K562 (cell line): Measurements from ENCODE around the gene PCP2. TPM values are rescaled to one million over a fixed set of nuclear protein-coding genes. Genes with fewer than 3 reads are reported as not detected.

Source experiments
- ATAC-seq: fragments of 200-7000 bp; cut with Tn5 transposase; 3 replicates; pipeline ENCODE4 v1.9.1; 2020; ENCODE audit warnings: moderate library complexity
- BruUV-seq: library from RNA; stranded (reverse); fragments of 400-500 nt; replicated peaks from 2 replicates; lab custom pipeline; 2021; lab: Mats Ljungman, UMichigan
- CTCF ChIA-PET: fragments of 300-600 bp; formaldehyde crosslinking; extraction: SDS; loops from one replicate; lab custom pipeline; 2021; ENCODE audit warnings: low intra/inter-chr PET ratio; lab: Yijun Ruan, JAX
- POLR2A ChIA-PET: fragments of 300-600, 350-650 bp; sonication (Branson Sonifier 250); formaldehyde crosslinking; extraction: SDS; loops from one replicate; lab custom pipeline; 2021; ENCODE audit warnings: antibody characterized with exemption, inconsistent platforms; lab: Yijun Ruan, JAX
- DNase-seq, 4 experiments: peaks; one replicate each; pipeline versions ENCODE4 v3.0.0 to v3.0.0-alpha.2; 2011 to 2018; ENCODE audit warnings: low spot score in 3 of 4, mixed read lengths in 3 of 4; ENCODE audit errors: extremely low read depth in 1 of 4
- FAIRE-seq: peaks from 2 replicates; lab custom pipeline; 2011; peaks lifted over from hg19 to GRCh38; lab: Jason Lieb, UNC
- H2AFZ ChIP-seq: 2 replicates; pipeline ENCODE4 v1.6.0; 2011; ENCODE audit warnings: low read depth, low read length, control low read depth, inconsistent platforms
- H3K27ac ChIP-seq: fragments of 200-600 bp; 3 replicates; pipeline ENCODE4 v1.8.0; 2011; ENCODE audit warnings: low read depth, mild to moderate bottlenecking, control low read depth, inconsistent platforms, low read length, moderate library complexity, mixed read lengths; ENCODE audit errors: extremely low read depth
- H3K27me3 ChIP-seq, 2 experiments: fragments of 300-600 bp in 1 of 2; 2 replicates in 1 of 2; 3 replicates in 1 of 2; pipeline versions ENCODE4 v1.6.0 to v1.8.0; 2011; ENCODE audit warnings: inconsistent platforms in 2 of 2, low read length in 2 of 2, mild to moderate bottlenecking in 1 of 2, mixed read lengths in 1 of 2, moderate library complexity in 1 of 2; ENCODE audit not compliant: control insufficient read depth in 2 of 2, insufficient read depth in 2 of 2
- H3K36me3 ChIP-seq: fragments of 300-600 bp; 3 replicates; pipeline ENCODE4 v1.8.0; 2011; ENCODE audit warnings: mild to moderate bottlenecking, low read length, inconsistent platforms; ENCODE audit not compliant: control insufficient read depth, insufficient read depth
- H3K4me1 ChIP-seq, 2 experiments: fragments of 200-600 bp in 1 of 2; replicated peaks in 1 of 2; 2 replicates in 1 of 2; 3 replicates in 1 of 2; pipeline versions ENCODE4 v1.5.1 to v1.8.0; 2011; ENCODE audit warnings: inconsistent platforms in 2 of 2, low read length in 2 of 2, mild to moderate bottlenecking in 1 of 2, mixed read lengths in 1 of 2, moderate library complexity in 1 of 2; ENCODE audit not compliant: control insufficient read depth in 2 of 2, insufficient read depth in 2 of 2
- H3K4me2 ChIP-seq: 2 replicates; pipeline ENCODE4 v1.6.1; 2011; ENCODE audit warnings: low read length, control low read depth, inconsistent platforms, mixed read lengths; ENCODE audit not compliant: insufficient read depth
- H3K4me3 ChIP-seq: fragments of 200-600 bp; sonication (generic), shearing (Covaris generic); 2 replicates; pipeline ENCODE4 v1.5.1; 2016; ENCODE audit warnings: control low read depth, inconsistent platforms
- H3K79me2 ChIP-seq: fragments of 200-600 bp; 3 replicates; pipeline ENCODE4 v1.8.0; 2011; ENCODE audit warnings: low read length, inconsistent platforms; ENCODE audit not compliant: control insufficient read depth, insufficient read depth
- H3K9ac ChIP-seq, 2 experiments: 2 replicates each; pipeline versions ENCODE4 v1.6.0 to v1.6.1; 2011; ENCODE audit warnings: low read depth in 2 of 2, low read length in 2 of 2, control low read depth in 1 of 2, inconsistent platforms in 1 of 2, mild to moderate bottlenecking in 1 of 2, mixed read lengths in 1 of 2; ENCODE audit not compliant: insufficient read depth in 1 of 2
- H3K9me1 ChIP-seq: one replicate; pipeline ENCODE4 v1.6.0; 2011; ENCODE audit warnings: inconsistent platforms, mild to moderate bottlenecking, low read length, moderate library complexity; ENCODE audit not compliant: control insufficient read depth, insufficient read depth
- H3K9me3 ChIP-seq: replicated peaks from 2 replicates; pipeline ENCODE4 v1.5.1; 2011; ENCODE audit warnings: low read depth, low read length, inconsistent platforms; ENCODE audit not compliant: control insufficient read depth, insufficient read depth
- H4K20me1 ChIP-seq: replicated peaks from 2 replicates; pipeline ENCODE4 v1.6.1; 2011; ENCODE audit warnings: low read length, inconsistent platforms, mixed read lengths; ENCODE audit not compliant: control insufficient read depth, insufficient read depth
- CHD1 ChIP-seq: fragments of 200-600 bp; sonication (generic); IDR thresholded peaks from one replicate; pipeline ENCODE4 v1.6.1; 2012; ENCODE audit warnings: mild to moderate bottlenecking, moderate library complexity, low read length, inconsistent platforms
- KDM4B ChIP-seq, 2 experiments: fragments of 450-650 bp in 1 of 2; sonication (generic) in 1 of 2; IDR thresholded peaks; 2 replicates each; pipeline ENCODE4 v1.6.1; 2016 to 2017; ENCODE audit warnings: borderline replicate concordance in 2 of 2, antibody characterized with exemption in 1 of 2, low read depth in 1 of 2, mild to moderate bottlenecking in 1 of 2
- TEAD1 ChIP-seq, 2 experiments: fragments of 450-650 bp in 1 of 2; sonication (generic) in 1 of 2; formaldehyde crosslinking; IDR thresholded peaks; 2 replicates each; pipeline versions ENCODE4 v1.4.0 to v1.8.0; 2020 to 2022; ENCODE audit warnings: mild to moderate bottlenecking in 2 of 2, missing genetic modification reagents in 1 of 2
- WGBS: fragments of 100-300 bp; shearing (Covaris generic); methylation state at CpG from one replicate; pipeline ENCODE4 v1.1.6; 2016; ENCODE audit warnings: low coverage, mixed read lengths; ENCODE audit not compliant: insufficient coverage; ENCODE audit errors: missing lambda C conversion rate; 5-methylcytosine and 5-hydroxymethylcytosine counted together
- in situ Hi-C: fragments of 300-500 bp; cut with MboI; formaldehyde crosslinking; loops from 4 replicates; pipeline ENCODE4 v1.15.0; 2018; ENCODE audit warnings: inconsistent platforms, mixed read lengths
- intact Hi-C: fragments of 100-400 bp; cut with micrococcal nuclease; formaldehyde crosslinking; loops from 2 replicates; pipeline ENCODE4 v1.14.2; 2022
- polyA plus RNA-seq, 8 experiments: library from polyadenylated mRNA; depleted of rRNA in 4 of 8; stranded (reverse) in 5 of 8; unstranded in 3 of 8; fragments of >200 nt; fragmentation: Nextera tagmentation in 2 of 8; fragmentation: Illumina TruSeq in 1 of 8; extraction: Ambion mirVana in 2 of 8; extraction: Trizol in 1 of 8; gene quantifications; 2 replicates each; pipeline versions ENCODE4 v1.2.1 to v1.2.3, GENCODE V29; 2011 to 2014; ENCODE audit warnings: inconsistent platforms in 1 of 8, missing spikeins in 1 of 8
- total RNA-seq, 7 experiments: library from RNA; depleted of rRNA in 6 of 7; stranded (reverse); fragments of >200 nt in 6 of 7; fragmentation: Illumina TruSeq in 2 of 7; extraction: Trizol in 2 of 7; gene quantifications; 2 replicates each; pipeline versions ENCODE4 v1.2.1 to v1.2.3, GENCODE V29; 2011 to 2021; ENCODE audit warnings: low replicate concordance in 1 of 7
- TF ChIP-seq, protein P1 (sequence below): sonication (generic); formaldehyde crosslinking; IDR thresholded peaks from 2 replicates; pipeline ENCODE4 v1.8.0; 2022; ENCODE audit warnings: mild to moderate bottlenecking, missing genetic modification reagents
- TF ChIP-seq, protein P2 (sequence below): sonication (generic); formaldehyde crosslinking; IDR thresholded peaks from 2 replicates; pipeline ENCODE4 v1.8.0; 2023; ENCODE audit warnings: mild to moderate bottlenecking, missing genetic modification reagents

PCP2 gene
- total and polyA plus RNA-seq, 9 of the 15 experiments (the other 6 are each of a cell fraction or from before 2014, with no cell fraction given), result 0.17 to 1.3 (median 0.49) TPM; not detected in 3

DNA sequence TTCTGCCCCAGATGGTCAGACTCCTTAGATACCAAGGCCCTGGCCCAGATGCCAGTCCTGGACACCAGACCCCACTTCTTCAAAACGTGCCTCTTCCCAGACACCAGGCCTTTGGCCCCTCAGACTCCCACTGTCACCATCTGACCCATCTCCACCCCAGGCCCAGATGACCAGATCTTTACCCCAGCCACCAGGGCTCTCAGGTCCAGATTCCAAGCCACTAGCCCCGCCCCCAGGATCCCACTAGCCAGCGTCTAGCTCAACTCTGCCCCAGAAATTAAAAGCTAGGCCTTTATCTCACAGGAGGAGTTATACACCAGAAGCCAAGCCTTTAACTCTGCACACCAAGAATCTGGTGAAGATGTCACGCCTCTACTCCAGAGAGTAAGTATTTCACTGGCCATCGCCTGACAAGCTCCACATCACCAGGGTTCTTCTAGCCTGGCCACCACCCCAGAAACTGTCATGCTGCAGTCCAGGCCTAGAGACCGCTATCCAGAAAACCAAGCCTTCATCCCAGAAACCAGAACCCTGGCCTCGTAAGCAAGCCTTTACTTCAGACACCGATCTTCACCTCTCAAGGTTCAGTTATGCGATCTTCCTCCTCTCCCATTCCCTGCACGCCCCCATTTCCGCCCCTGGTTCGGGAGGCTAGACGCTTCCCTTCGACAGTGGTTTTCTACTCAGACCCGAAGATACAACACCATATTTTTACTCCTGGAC lies 4.8 kb downstream of the PCP2 start:
- no peak for TF ChIP-seq KDM4B (IDR thresholded peaks at IDR 0.05; ENCODE audit: borderline replicate concordance in 2 of 2, low read depth in 1 of 2)
- peak; percentile 33 for TF ChIP-seq CHD1
- TF ChIP-seq, protein P1, sequence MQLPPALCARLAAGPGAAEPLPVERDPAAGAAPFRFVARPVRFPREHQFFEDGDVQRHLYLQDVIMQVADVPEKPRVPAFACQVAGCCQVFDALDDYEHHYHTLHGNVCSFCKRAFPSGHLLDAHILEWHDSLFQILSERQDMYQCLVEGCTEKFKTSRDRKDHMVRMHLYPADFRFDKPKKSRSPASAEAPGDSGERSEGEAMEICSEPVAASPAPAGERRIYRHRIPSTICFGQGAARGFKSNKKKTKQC (CRISPR knock-in tag), result peak; percentile 32; the same call in 1 of the 2 replicates
- TF ChIP-seq TEAD1 (CRISPR knock-in tag; IDR thresholded peaks at IDR 0.05), result 0 out of 4 replicates have a peak, but pooled peaks of 1 of the 2 experiments have one; percentile 26
- TF ChIP-seq, protein P2, sequence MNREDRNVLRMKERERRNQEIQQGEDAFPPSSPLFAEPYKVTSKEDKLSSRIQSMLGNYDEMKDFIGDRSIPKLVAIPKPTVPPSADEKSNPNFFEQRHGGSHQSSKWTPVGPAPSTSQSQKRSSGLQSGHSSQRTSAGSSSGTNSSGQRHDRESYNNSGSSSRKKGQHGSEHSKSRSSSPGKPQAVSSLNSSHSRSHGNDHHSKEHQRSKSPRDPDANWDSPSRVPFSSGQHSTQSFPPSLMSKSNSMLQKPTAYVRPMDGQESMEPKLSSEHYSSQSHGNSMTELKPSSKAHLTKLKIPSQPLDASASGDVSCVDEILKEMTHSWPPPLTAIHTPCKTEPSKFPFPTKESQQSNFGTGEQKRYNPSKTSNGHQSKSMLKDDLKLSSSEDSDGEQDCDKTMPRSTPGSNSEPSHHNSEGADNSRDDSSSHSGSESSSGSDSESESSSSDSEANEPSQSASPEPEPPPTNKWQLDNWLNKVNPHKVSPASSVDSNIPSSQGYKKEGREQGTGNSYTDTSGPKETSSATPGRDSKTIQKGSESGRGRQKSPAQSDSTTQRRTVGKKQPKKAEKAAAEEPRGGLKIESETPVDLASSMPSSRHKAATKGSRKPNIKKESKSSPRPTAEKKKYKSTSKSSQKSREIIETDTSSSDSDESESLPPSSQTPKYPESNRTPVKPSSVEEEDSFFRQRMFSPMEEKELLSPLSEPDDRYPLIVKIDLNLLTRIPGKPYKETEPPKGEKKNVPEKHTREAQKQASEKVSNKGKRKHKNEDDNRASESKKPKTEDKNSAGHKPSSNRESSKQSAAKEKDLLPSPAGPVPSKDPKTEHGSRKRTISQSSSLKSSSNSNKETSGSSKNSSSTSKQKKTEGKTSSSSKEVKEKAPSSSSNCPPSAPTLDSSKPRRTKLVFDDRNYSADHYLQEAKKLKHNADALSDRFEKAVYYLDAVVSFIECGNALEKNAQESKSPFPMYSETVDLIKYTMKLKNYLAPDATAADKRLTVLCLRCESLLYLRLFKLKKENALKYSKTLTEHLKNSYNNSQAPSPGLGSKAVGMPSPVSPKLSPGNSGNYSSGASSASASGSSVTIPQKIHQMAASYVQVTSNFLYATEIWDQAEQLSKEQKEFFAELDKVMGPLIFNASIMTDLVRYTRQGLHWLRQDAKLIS (CRISPR knock-in tag), result 0 out of 2 replicates have a peak, but pooled peaks have one; percentile 44
- Histone ChIP-seq H3K36me3 (peaks cover 42% of the 10 kb centered on the region; the same call in 2 of the 3 replicates), H3K9ac (peak overlapping the region; percentile 95), H3K27ac (peak overlapping the region; percentile 77), H2AFZ (peak overlapping the region; percentile 78), H3K27me3 (no peaks in the 10 kb centered on the region), H3K9me1 (no peaks in the 10 kb centered on the region), H3K4me1 (peaks cover 8 to 33% of the 10 kb centered on the region in 2 experiments; a peak in 4 of 5 replicates), H3K4me3 (peak overlapping the region; percentile 89), H3K9me3 (no peaks in the 10 kb centered on the region), H3K79me2 (peaks cover 49% of the 10 kb centered on the region), H4K20me1 (no peaks in the 10 kb centered on the region), H3K4me2 (peak overlapping the region; percentile 99)
- under 1% methylated on average over 15 of the region's 15 CpGs for WGBS
- no peak for FAIRE-seq
- BruUV-seq, result TSS peak; percentile 81
- DNase-seq, result peak in 3 of 4 experiments; percentile 41 to 51 (median 47)
- CTCF ChIA-PET, result no interaction called here
- no peak for ATAC-seq
- in situ Hi-C loops, result no loop called here
- intact Hi-C loops, result no loop called here
- POLR2A ChIA-PET, result interaction anchor here (0.6 to 4.8 kb wide), 7 partner anchors 9 to 279 kb away, joined by 3 to 22 read pairs (median 5); partner anchors contain the start of gene MCOLN1
